COR-L47 (cell line): ENCODE results near the gene ARR3.
A peak's percentile ranks its signal among the peaks of the same experiment; 100 is the strongest.
"Not testable (repeated sequence)": the region's sequence is repeated elsewhere in the genome, so short reads cannot be mapped to it uniquely, and the experiment has no call there.

Experiments
- DNase-seq: peaks from one replicate; lab custom pipeline; 2025; lab: John Stamatoyannopoulos, UW

Gene ARR3

GRCh38 chrX:70280573-70280972, 12.4 kb downstream of the ARR3 start:
- DNase-seq, result no peak

- no peak for DNase-seq
Measured at GRCh38 chrX:70281951-70282350, 13.8 kb downstream of the ARR3 start, which contains the start of gene RAB41. RAB41 (plus strand) TSS chrX:70282172; CDS start chrX:70282218, 46 bp downstream.

GRCh38 chrX:70289168-70289792, 21.1 kb downstream of the ARR3 start:
- DNase-seq, result no peak

- peak; percentile 51 for DNase-seq
Measured at GRCh38 chrX:70289793-70290770, 21.9 kb downstream of the ARR3 start, which contains the start of the genes KIF4A and PDZD11. KIF4A (plus strand) TSS chrX:70290104; CDS start chrX:70290459, 355 bp downstream. PDZD11 (minus strand) TSS chrX:70289927; CDS start chrX:70289341, 586 bp downstream.

- no peak for DNase-seq
Measured at GRCh38 chrX:70292788-70293187, 24.7 kb downstream of the ARR3 start.

- no peak for DNase-seq
Measured at GRCh38 chrX:70293621-70294020, 25.5 kb downstream of the ARR3 start.

- no peak for DNase-seq
Measured at GRCh38 chrX:70301716-70302115, 33.6 kb downstream of the ARR3 start.

- no peak for DNase-seq
Measured at GRCh38 chrX:70313503-70313902, 45.4 kb downstream of the ARR3 start.

- DNase-seq, result no peak
Measured at GRCh38 chrX:70322784-70323183, 54.6 kb downstream of the ARR3 start.

GRCh38 chrX:70323628-70324027, 55.5 kb downstream of the ARR3 start:
- DNase-seq, result not testable (repeated sequence)

GRCh38 chrX:70324326-70324725, 56.2 kb downstream of the ARR3 start:
- DNase-seq, result no peak

- no peak for DNase-seq
Measured at GRCh38 chrX:70331161-70331560, 63.0 kb downstream of the ARR3 start.
